RPMI7951 (cell line): ENCODE data around the gene TRIM31. TPM values are rescaled to one million over a fixed set of nuclear protein-coding genes. Genes with fewer than 3 reads are reported as not detected.

Source experiments
- DNase-seq: peaks from one replicate; pipeline ENCODE4 v3.0.0-alpha.2; 2012; ENCODE audit warnings: low read depth
- total RNA-seq: library from RNA; depleted of rRNA; stranded (reverse); fragments of >200 nt; shearing (Covaris generic); gene quantifications from 2 replicates; pipeline ENCODE4 v1.2.3, GENCODE V29; 2014; rRNA removed

Gene TRIM31, protein sequence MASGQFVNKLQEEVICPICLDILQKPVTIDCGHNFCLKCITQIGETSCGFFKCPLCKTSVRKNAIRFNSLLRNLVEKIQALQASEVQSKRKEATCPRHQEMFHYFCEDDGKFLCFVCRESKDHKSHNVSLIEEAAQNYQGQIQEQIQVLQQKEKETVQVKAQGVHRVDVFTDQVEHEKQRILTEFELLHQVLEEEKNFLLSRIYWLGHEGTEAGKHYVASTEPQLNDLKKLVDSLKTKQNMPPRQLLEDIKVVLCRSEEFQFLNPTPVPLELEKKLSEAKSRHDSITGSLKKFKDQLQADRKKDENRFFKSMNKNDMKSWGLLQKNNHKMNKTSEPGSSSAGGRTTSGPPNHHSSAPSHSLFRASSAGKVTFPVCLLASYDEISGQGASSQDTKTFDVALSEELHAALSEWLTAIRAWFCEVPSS
- total RNA-seq: not detected in 2 replicates

DNA sequence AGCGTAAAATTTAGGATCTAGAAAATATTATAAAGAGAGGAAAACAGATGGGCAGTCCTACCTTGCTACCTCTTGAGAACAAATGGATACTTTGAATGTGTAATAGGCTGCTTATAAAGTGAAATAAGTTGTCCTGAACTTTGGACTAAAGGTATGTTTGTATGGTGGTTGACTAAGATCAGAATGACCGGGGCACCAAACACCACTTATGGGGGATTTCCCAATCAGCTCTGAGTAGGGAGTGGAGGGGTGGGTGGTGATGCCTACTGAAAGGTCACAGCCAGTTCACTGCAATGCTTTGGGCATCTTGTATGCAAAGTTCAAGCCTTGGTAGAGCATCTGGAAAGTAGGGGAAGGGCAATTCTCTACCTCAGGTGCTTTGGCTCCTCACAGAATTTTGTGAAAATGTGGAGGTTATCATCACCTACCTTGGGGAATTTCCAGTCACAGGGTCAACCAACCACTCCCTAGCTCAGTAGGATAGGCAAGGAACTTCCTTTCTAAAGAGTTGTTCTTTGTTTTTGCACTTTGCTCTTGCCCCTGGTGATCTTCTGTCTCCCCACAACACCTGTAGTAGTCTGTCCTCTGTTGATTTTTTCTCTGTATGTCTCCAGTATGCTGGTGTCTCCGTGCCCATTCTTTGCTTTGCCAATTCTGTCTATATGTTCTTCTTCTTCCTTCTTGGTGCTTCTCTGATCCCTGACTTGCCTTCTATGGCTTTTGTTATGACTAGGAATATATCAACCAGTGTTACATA is at the start of gene TRIM31:
TRIM31 (minus strand) TSS at position 88 of the 757 bp plus-strand sequence. CDS start 285 bp downstream, outside the sequence.
- no peak for DNase-seq

DNA sequence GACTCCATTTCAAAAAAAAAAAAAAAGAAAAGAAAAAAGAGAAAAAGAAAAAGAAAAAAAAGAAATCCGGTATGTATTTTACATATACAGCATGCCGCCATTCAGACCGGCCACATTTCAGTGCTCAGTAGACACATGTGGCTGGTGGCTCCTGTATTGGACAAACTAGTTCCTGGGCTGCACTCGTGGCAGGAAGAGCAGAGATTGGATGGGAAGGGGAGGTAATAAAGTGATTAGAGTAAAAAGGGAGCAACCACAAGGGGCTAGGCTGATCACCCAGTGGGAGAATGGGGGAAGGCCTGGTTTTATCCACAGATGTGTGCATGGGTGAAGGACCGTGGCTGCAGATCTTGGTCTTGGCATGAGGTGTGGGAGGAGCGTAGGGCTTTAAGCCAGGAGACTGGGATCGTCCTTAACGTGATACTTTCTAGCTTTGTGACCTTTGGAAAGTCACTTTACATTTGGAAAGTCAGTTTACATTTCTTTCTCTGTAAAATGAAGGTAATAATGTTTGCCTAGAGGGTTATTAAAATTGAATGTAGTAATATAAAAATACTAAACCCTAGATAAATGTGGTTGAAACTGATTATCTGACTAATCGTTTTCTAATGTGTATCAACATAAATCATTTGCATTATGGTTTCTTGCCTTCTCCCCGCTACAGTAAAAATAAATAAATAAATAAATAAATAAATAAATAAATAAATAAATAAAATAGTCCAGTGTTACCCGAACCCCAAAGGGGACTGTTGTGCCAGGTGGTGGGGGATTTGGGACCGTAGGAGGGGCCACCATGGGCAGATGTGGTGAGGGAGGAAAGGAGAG is 49.6 kb upstream of the TRIM31 start:
- no peak for DNase-seq

DNA sequence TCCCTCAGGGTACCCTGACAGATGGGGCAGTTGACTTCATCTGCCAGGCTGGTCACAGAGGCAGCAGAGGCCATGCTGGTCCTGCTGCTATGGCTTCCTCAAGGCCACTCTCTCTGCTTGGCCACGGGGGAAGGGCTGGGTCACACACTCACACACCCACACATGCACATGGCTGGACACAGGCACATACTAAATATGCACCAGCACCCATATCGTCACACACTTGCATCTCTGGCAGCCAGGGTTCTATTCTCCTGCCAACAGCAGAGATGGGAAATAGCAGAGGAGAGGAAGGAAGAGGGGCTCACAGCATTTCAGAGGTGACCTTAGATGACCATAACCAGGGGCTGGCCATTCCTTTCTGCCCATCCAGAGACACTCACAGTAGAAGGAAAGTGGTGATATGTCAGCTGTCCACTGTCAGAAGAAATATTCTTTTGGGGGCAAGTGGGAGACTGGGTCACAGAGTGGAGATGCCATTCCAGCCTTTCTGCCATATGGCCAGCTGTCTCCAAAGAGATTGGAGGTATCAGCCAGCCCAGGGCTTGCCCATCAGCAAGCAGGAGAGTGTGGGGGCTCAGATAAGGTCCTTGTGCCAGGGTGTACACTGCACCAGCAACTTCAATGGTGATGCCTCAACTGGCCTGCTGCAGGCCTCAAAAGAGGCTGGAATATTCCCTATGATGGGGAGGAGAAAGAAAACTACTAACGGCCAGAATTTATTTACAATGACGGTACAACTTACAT is 48.1 kb upstream of the TRIM31 start, which contains the start of gene TRIM10:
TRIM10 (minus strand) TSS at position 427 of the 747 bp plus-strand sequence; CDS start at position 74, 353 bp downstream.
- DNase-seq: no peak

DNA sequence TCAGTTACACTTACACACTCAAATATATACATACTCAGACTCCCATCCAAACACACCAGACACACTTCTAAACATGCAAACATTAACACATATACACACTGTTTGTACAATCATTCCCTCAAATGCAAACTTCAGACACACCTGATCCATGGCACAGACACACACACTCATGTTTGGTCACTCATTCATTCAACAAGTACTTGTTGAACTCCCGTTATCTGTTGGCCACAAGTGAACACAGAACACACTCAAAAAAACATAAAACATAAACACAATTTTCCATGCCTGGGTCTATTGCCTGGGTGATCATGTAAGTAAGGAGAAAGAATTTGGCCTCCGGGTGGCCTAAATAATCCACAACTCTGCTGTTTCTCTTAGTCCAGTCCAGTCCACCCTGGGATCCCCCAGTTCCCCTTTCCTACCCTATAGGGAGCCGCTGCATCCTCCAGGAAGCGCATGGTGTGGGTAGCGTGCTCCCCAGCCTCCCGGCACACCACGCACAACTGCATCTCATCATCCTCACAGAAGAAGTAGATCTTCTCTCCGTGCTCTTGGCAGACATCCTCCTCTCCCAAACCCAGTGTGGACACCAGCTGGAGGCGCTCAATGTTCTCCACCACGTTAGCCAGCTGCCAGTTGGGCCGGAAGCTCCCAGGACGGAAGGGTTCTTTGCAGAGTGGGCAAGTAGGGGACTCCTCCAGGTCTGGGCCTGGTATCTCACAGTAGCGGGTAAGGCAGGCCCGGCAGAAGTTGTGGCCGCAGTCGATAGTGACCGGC is 47.3 kb upstream of the TRIM31 start:
- no peak for DNase-seq

DNA sequence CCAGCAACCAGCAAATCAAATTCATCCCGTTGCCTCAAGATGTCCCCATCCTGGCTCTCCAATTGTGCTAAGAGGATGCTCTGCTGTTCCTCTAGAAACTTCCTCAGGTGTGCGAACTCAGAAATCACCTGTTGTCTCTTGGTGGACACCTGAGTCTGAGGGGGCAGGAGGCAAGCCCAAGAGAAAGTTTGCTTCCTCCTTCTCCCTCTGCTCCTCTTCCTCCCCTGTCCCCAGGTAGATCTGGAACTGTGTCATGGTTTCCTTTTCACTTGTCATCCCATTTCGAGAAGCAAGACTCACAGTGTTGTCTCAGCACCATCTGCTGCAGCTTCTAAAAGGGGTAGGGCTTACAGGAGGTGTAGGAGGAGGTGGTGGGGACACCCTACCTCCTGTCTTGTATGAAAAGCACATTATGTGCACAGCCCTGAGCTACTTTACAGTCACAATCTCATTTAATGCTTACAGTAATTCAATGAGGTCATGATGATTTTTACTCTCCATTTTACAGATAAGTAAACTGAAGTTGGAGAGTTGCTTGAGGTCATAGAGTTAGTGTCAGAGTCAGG is 45.7 kb upstream of the TRIM31 start:
- DNase-seq: no peak

DNA sequence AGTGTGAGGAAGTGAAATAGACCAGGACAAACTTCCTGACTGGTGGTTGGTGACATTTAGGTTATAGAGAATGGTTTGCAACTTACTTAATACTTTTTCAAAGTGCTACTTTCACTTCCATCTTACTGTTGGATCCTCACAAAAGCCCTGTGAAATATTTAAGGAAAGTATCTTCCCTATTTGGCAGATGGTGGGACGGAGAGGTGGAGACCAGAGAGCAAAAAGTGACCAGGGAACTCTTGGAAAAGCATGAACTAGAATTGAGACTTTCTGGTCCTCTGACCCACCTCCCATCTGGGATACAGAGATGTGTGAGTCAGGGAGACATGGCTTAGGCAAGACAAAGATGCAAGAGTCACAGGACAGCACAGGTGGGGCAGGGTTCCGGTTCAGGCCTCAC is 45.1 kb upstream of the TRIM31 start:
- DNase-seq: no peak

DNA sequence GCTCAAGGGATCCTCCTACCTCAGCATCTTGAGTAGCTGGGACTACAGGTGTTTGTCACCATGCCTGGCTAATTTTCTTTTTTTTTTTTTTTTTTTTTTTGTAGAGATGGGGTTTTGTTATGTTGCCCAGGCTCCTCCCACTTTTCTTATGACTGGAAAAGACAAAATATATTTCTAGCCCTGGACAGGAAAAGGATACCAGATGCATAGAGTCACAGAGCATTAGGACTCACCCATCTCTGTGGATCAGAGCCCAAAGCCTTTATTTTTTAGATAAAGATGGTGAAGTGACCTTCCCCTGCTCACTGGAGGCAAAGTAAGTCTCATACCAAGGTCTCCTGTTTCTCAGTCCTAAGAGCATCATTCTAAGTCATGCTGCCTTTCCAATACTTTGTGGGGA is 44.7 kb upstream of the TRIM31 start:
- no peak for DNase-seq

DNA sequence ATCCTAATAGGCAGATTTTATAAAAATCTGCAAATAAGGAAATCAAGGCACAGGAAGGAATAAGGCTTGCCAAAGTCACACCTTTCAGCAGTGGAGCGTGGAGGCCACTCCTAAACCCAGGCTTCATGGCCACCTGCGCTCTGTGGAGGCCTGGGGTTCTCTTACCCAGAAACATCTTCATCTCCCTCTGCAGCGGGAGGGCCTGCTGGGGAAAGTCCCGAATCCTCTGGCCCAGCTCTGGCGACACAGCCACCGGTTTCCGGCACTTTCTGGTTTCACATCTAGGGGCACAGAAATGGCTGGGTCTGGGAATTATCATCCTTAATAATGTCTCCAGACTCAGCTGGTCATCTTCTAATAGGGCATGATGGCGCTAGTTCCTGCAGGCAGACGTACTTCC is 43.9 kb upstream of the TRIM31 start:
- no peak for DNase-seq

DNA sequence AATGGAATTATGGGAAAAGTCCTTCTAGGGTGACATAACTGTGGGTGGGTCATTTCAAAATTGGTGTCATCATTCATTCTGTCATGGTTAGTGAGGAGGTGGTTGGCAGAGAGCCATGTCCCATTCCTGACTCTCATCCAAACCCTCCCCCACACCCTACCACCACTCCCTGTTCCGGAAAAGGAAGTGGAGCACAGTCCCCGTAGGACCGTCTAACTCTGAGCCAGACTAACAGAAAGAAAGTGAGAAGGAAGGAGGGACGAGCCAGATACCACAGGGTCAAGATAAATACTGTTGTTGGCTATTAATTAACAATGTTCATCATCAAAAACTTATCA is 43.3 kb upstream of the TRIM31 start:
- peak; percentile 79 for DNase-seq

DNA sequence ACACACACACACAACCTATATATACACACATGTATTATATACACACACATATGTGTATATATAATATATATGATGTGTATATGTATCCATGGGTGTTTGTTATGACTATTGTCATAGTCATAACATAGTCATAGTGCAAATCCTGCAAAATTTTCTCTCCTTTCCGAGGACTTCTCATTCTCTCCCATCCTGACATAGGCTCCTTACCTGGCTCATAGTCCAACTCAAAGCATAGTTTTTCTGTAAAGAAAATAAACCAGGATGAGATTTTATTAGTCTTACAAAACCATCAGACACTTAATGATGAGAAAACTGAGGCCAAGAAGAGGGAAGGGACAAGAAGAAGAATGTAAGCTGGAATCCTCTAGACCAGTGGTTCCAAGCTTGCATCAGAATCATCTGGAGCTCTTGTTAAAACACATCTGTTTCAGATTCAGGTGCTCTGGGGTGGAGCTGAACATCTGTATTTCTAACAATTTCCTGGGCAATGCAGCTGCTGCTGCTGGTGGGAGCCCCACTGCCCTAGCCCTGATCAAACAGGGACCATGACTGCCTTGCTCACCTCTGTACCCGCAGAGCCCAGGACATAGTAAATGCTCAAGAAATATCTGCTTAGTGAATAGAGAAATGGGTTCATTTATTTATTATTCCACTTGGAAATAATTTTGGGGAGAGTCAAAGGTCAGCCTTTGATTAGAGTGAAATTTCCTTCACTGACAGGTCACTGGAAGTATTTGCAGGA is 42.8 kb upstream of the TRIM31 start:
- no peak for DNase-seq

DNA sequence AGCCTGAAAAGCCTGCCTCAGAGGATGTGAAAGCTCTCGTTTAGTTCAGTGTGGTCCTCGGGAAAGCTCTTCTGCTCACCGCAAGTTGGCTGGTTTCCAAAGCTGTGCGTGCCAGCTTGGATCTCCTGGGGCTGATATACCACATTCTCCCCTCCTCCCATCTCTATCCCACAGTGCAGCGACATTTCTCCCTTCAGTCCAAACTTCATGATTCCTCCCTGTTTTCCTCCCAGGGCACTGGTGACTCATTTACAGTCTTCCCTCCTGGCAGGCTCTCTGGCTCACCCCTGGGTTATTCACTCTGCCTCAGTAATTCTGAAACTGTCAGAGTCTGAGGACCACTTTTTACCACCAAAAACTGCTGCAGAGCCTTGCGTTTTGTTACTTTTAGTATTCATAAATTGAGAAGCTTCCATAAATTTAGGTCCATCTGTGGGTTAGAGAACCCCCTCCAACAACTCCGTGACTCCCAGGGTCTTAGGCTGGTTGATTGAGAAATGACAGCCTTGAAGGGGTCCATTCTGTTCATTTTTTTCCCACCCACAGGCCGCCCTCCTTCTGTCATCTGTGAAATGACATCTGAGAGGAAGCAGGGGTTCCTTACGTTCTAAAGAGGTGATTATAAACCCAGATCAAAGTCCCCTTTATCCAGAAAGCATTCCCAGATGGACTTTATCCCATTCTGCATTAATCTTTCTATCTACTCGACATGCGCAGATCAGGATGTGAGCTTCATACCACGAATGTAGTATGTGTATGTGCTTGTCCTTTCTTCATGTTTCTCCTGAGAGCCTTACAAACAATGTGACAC is 42.0 kb upstream of the TRIM31 start:
- peak; percentile 97 for DNase-seq

DNA sequence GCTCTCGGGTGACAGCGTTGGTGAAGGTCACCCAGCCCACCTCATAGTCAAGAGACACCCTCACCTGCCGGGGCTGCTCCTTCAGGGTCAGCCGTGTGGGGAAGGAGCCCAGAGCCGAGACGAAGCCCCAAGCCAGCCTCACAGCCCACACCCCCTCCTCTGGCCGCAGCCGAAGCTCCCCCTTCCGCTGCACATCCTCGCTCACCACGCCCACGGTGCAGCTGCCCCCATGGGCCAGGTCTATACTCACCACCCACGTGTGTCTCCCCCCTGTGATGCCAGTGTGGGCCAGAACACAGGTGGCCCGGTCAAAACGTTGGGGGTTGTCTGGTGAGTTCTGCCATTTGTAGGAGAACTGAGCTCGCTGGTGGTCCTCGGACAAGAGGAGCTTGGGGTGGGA is 41.2 kb upstream of the TRIM31 start:
- DNase-seq: no peak

DNA sequence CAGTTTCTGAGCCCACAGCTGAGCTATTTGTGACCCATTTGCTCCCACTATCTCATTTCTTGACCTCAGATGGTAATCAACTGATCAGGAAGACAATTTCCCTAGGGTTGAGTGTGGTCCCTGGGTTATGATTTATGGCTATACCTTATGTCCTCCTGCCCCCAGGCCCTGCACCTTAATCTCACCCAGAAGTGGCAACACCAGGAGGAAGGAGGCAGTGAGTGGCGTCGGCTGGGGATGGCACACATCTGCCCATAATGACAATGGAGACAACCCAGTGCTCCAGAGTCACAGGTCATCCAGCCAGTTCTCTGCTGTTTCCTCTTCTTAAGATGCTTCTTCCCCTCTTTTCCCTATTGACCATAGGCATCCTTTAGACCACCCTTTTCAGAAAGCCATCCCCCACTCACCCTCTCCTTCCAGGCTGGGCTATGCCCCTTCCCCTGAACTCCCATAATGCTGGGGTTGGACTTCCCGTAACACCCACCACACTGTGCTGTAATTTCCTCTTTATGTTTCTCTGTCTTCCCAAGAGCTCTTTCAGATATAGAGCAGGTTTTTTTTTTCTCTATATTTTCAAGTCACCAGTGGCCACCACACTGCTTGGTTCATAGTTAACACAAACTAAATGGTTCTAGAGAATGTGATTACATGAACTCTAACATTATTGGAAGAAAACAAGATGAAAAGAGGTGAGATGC is 40.2 kb upstream of the TRIM31 start:
- DNase-seq: no peak

DNA sequence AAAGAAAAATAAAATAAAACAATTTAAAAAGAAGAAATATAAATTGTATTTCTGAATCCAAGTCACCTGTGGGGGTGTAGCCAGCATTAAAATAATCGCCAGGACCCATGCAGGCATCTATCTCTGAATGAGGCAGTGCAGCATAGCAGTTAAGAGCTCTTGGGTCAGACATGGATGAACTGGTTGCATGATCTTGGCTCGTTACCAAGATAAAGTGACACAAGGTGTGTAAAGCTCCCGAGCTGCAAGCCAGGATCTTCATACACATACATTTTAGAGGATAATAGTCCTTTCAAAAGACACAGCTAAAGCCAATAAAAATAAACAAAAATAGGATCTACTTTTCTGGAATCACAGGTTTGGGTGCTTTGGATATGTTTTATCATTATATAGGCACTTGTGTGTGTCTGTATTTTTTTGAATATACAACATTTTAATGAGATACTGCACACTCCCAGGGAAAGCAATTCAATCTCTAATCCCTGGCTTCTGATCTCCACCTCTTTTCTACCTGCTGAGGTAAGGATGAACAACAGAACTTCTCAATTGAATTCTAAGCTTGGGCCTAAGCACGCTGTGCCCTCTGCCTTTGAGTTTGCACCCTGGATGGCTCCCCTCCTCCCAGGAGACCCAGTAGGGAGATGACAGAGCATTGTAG is 39.3 kb upstream of the TRIM31 start:
- no peak for DNase-seq

DNA sequence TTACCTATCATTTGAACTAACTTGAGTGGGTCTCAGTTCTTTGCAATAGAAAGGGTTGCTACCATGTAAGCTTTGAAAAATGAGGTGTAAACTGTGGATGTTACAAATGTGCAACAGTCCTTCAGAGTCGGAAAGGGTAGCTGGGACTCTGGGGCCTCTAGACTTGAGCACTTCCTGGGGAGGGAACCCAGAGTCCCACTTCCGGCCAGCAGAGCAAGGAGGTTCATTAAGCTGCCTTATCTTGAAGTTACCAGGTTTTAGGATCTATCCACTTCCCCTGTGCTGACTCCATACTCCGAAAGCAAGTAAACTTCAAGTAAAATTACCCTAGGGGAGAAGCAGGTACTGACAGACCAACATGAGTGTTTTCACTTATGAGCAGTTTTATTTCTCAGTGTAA is 38.7 kb upstream of the TRIM31 start:
- no peak for DNase-seq

DNA sequence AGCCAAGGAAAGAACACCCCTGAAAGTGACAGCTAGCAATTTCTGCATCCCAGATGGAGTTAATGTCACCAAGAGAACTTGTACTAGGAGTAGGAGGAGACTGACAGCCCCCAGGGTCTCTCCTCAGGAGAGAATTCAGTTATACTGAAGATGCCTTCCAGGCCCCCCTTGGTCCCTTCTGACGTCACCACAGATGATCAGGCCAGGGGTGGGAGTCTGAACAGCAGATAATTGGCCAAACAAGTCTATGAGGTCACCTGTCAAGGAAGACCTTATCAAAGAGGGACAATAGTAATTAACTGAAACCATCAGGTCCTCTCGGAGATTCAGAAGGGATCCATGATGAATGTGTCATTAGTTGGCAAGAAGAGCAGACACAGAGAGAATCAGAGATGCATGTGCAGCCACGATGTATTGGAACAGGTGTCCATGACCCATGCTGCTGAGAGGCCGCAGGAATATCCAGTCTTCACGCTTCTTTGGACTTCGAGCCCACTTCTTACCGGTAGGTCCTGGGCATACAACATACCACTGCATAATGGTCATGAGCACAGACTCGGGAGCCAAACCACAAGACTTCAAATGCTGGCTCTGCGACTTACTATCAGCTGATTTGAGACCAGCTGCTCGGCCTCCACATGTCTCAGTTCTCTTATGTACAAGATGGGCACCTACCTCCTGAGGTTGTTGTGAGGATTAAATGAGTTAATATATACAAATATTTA is 37.9 kb upstream of the TRIM31 start:
- DNase-seq: peak; percentile 73
